Hematopoietic multipotent progenitor cell (in vitro differentiated cells): ENCODE results near the gene TRAPPC6A. TPM values are rescaled to one million over a fixed set of nuclear protein-coding genes. Genes with fewer than 3 reads are reported as not detected.

Source experiments
- DNase-seq, 3 donors: peaks; one replicate each; pipeline ENCODE4 v3.0.0-alpha.2; 2011 to 2015; ENCODE audit warnings: low read depth in 2 of 3, low spot score in 2 of 3
- total RNA-seq: library from RNA; depleted of rRNA; stranded (reverse); fragments of >200 nt; gene quantifications from one replicate; pipeline ENCODE4 v1.2.3, GENCODE V29; 2012

The TRAPPC6A gene
- total RNA-seq, 1 donor = 61.9 TPM

DNA sequence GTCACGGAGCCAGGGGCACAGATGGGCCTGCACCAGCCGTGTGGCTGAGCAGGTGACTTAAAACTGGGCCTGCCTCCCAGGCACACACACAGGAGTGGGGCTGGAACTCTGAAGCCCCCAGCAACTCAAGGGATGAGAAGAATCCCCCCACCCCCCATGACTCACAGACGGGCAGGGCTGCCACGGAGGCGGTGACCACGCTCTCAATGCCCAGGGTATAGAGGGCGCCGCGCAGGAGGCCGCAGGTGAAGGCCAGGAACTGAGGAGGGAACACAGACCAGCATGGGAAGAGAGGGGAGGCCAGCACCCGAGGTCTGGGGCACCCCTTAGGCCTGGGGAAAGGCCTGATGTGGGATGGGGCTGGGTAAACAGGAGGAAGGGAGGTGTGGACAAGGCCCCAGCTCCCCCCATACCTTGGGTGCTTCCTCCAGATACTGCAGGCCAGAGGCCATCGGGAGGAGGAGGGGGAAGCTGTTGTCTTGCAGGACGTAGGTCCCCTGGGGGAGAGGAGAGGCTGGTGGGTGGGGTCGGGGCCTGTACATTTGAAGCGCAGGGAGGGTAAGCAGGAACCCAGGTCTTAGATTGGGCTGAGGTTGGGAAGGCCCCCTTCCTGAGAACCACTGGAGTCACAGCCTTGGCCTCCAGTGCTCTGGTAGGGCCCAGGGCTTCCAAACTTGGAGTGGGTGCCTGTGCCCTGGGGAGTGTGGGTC, 14.1 kb downstream of the TRAPPC6A start:
- DNase-seq = no peak

DNA sequence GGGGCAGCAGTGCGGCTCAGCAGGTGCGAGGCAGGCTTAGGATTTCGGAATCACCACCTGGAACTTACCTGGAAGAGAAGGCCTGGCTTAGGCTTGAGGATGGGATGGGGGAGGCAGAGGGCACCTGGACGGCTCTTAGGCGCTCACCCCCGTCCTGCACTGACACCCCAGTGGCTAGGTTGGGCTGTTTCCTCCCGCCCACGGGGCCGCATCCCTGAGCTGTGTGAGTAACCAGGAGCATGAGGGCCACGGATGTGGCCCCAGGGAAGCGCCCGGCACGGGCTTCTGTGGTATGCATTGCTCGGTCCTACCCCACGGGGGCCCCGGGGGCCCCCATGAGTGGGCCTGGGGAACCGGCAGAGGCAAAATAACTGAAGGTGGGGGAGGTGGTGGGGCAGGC, 14.9 kb downstream of the TRAPPC6A start:
- DNase-seq = no peak

- no peak for DNase-seq
These were observed 15.4 kb downstream of the TRAPPC6A start for GRCh38 chr19:45162608-45163143.

DNA sequence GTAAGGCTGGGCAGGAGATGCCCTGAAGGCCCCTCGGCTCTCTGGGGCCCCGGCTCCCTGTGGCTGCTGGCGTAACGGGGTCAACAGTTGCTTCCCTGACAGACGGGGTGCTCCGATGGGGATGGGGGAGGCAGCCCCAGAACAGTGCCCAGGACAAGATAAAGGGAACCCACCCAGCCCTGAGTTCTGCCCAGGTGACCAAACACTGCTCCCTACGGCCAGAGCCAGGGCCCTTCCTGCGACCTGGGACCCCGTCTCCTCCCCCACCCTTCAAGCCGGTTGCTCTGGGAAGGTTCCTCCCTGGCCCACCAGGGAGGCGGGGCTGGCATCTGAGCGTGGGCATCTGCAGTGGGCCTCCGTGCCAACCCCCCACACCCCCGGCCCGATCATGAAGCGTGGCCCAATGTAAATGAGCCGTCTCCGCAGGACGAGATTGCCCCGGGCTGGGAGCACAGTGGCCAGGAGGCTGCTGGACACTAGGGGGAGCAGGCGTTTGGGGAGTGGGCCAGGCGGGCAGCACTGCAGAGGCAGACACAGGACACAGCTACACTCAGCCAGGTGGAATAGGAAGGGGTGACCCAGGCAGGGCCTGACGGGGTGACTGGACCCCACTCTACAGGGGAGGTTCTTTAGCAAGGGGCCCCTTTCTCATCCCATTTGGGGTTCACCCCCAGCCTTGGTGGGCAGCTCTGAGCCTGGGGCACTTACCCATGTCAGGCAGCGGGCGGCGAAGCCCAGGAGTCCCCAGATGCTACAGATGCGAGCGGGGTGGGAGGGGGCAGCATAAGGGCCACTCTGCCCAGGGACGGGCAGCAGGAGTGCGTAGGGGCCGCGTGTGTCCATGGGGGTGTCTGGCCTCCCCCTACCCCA, 16.1 kb downstream of the TRAPPC6A start:
- DNase-seq = no peak

- DNase-seq = no peak
These were observed 16.9 kb downstream of the TRAPPC6A start, which contains the start of gene NKPD1 for GRCh38 chr19:45160870-45161737. Gene NKPD1, minus strand, starts transcription at chr19:45160982. Its CDS starts 832 bp downstream, at chr19:45160150.

DNA sequence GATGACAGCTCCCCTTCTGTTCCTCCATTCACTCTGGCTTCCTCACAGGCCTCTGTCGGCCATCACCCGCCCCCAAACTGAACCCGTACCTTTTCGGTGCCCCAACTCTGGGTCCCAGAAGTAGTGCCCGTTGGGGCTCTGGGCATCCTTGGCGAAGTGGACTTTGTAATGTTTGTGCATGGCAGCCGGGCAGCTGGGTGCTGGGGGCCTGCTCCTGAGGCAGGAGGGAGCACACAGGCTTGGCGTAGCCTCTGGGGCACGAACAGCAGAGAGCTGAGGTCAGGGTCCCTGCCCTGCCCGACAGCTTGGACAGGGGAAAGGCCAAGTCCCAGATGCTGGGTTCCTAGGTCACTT, 18.1 kb downstream of the TRAPPC6A start:
- DNase-seq = no peak

DNA sequence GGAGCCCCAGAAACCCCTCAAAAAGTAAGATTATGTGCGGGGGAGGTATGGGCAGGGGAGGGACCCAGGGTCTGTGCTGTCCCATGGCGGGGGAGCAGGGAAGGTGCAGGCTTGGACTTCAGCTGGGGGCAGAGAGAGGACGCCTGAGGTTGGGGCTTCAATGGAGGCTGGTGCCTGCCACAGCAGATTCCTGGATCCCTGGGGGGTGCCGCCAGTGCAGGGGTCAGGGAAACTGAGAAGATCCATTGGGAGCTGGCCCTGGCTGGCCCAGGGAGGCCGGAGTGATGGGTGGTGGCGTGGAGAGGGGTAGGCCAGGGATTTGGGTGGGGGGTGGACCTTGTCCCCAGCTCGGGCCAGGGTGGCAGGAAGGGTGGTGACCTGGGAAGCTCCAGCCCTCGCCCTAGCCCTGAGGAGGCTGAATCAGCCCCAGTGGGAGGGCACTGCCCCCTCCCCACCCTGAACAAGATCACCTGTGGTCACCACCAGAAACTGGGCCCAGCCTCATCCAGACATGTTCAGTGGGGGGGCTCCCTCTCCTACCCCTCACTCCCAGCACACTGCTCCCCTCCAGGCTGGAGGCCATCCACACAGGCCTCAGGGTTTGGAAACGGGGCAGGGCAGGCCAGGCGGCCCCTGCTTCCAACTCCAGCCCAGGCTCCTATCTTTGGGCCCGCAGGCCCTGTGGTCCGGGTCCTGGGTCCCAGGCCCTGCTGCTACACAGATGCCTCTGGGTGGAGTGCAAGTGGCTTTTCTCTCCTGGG, 18.6 kb downstream of the TRAPPC6A start:
- DNase-seq = no peak

DNA sequence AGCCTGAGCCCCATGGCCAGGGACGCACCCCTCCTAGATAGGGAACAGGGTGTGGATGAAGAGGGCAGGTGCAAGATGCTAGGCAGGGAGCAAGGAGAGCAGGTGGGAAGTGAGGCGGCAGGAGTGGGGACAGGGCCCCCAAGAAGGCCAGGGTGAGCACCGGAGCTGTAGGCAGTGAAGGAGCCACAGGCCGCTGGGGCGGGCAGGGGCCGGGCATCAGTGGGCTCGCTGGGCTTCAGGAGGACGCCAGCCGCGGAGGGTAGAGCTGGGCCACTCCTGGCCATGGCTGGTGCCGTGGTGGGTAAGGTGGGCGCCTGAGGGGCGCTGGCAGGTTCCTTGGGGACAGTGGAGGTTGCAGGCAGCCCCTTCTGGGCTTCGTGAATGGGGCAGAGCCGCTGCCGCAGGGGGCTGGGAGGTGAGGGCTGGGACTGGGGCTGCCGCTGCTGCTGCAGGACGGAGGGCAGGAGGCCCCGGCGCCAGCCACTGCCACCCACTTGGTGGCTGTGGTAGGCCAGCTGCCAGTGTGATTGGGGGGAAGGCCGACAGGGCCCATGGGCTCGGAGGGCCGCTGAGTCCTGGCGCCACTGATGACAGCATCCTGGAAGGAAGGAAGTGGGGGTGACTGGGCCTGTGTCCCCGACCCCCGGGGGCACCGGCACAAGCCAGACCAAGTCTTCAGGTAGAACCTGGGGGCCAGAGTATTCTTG, 19.4 kb downstream of the TRAPPC6A start:
- no peak for DNase-seq

GRCh38 chr19:45156751-45157150, 21.3 kb downstream of the TRAPPC6A start:
- DNase-seq = no peak

- DNase-seq = no peak
These were observed 21.9 kb downstream of the TRAPPC6A start for GRCh38 chr19:45156011-45156630.

- no peak for DNase-seq
These were observed 23.8 kb downstream of the TRAPPC6A start for GRCh38 chr19:45154064-45154827.

GRCh38 chr19:45153339-45154063, 24.5 kb downstream of the TRAPPC6A start:
- peak; percentile 21 to 60 (median 52) for DNase-seq

DNA sequence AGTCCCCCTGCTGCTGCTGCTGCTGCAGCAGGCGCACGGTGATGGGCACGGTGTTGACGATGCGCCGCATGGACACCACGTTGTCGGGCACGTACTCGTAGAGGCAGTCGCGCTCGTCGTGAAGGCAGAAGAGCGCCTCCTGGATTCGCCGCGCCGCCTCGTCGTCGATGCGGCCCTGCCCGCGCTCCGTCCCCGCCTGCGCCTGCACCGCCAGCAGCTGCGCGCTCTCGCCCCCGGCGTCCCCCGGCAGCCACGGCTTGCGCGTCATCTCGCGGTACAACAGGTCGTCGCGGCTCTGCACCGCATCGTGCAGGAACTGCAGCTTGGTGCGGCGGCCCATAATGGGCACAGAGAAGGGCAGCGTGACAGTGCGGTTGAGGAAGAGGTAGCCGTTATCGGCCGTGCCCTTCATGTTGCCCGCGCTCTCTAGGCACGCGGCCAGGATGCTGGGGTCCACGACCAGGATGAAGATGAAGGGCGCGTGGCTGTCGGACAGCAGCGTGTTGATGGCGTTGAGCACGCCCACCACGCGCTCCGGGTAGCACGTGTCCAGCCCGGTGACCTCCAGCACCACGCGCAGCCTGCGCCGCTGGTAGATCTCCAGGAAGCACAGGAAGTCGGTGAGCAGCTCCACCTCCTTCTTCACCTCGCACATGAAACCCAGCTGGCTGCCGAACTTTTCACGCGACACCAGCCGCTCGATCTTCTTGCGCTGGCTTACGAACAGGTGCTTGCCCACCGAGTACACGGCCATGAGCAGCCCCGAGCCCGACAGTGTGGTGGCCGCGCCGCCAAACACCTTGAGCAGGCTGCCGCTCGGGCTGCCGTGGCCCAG, 25.3 kb downstream of the TRAPPC6A start:
- peak; percentile 21 to 63 (median 51) for DNase-seq

- DNase-seq = no peak
These were observed 26.1 kb downstream of the TRAPPC6A start for GRCh38 chr19:45151821-45152503.

DNA sequence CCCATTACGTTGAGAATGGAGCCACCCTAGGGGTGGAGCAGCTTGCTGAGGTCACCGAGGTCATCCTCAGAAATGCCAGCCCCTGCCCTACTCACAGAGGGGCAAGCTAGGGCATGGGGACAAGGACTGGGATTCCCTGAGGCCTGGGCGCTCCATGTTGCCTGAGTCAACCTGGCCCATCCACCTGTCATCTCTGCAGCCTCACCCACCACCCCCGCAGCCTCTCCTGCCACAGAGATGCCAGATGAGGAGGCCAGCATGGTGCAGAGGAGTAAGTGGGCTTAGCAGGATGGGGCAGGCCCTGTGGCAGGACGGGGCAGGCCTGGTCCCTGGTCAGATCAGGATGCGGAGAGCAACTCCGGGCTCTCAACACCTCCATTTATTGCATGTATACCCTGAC, 26.7 kb downstream of the TRAPPC6A start:
- DNase-seq = no peak

- no peak for DNase-seq
These were observed 27.2 kb downstream of the TRAPPC6A start for GRCh38 chr19:45150751-45151281.
